Astrocyte (in vitro differentiated cells and primary cell): Measurements from ENCODE around the gene SLC28A3. TPM values are rescaled to one million over a fixed set of nuclear protein-coding genes. Genes with fewer than 3 reads are reported as not detected.

Experiments used
- DNase-seq: peaks from one replicate; pipeline ENCODE4 v3.0.0-alpha.2; 2010; ENCODE audit warnings: low read depth
- FAIRE-seq: peaks from 2 replicates; lab custom pipeline; 2011; peaks lifted over from hg19 to GRCh38; lab: Jason Lieb, UNC
- H2AFZ ChIP-seq: 2 replicates; pipeline ENCODE4 v1.6.0; 2012; ENCODE audit warnings: low read depth, low read length, inconsistent platforms
- H3K27ac ChIP-seq: 2 replicates; pipeline ENCODE4 v1.5.1; 2011; ENCODE audit warnings: low read depth, low read length, inconsistent platforms
- H3K27me3 ChIP-seq: 2 replicates; pipeline ENCODE4 v1.6.0; 2011; ENCODE audit warnings: low read length, inconsistent platforms; ENCODE audit not compliant: insufficient read depth
- H3K36me3 ChIP-seq: 2 replicates; pipeline ENCODE4 v1.5.1; 2011; ENCODE audit warnings: low read length, inconsistent platforms; ENCODE audit not compliant: insufficient read depth
- H3K4me1 ChIP-seq: 2 replicates; pipeline ENCODE4 v1.5.1; 2011; ENCODE audit warnings: low read length, inconsistent platforms; ENCODE audit not compliant: insufficient read depth
- H3K4me2 ChIP-seq: 2 replicates; pipeline ENCODE4 v1.6.0; 2012; ENCODE audit warnings: low read length, inconsistent platforms
- H3K4me3 ChIP-seq: 2 replicates; pipeline ENCODE4 v1.5.1; 2011; ENCODE audit warnings: low read depth, mild to moderate bottlenecking, low read length, inconsistent platforms; ENCODE audit not compliant: insufficient read depth
- H3K79me2 ChIP-seq: 2 replicates; pipeline ENCODE4 v1.6.0; 2012; ENCODE audit warnings: mild to moderate bottlenecking, low read length, inconsistent platforms; ENCODE audit not compliant: insufficient read depth
- H3K9ac ChIP-seq: 2 replicates; pipeline ENCODE4 v1.6.0; 2012; ENCODE audit warnings: mild to moderate bottlenecking, low read length, inconsistent platforms
- H3K9me3 ChIP-seq: 2 replicates; pipeline ENCODE4 v1.5.1; 2012; ENCODE audit warnings: low read depth, mild to moderate bottlenecking, low read length, inconsistent platforms; ENCODE audit not compliant: insufficient read depth
- H4K20me1 ChIP-seq: 2 replicates; pipeline ENCODE4 v1.6.0; 2012; ENCODE audit warnings: low read length, inconsistent platforms; ENCODE audit not compliant: insufficient read depth
- H3K27ac Mint-ChIP-seq: one replicate; pipeline ENCODE4 v1.8.0; 2021; ENCODE audit warnings: mild to moderate bottlenecking, mixed read lengths; ENCODE audit not compliant: unreplicated experiment
- H3K27me3 Mint-ChIP-seq: one replicate; pipeline ENCODE4 v1.8.0; 2021; ENCODE audit warnings: low read depth, mixed read lengths; ENCODE audit not compliant: unreplicated experiment
- H3K36me3 Mint-ChIP-seq: one replicate; pipeline ENCODE4 v1.8.0; 2021; ENCODE audit warnings: low read depth, mixed read lengths; ENCODE audit not compliant: unreplicated experiment
- H3K4me1 Mint-ChIP-seq: one replicate; pipeline ENCODE4 v1.8.0; 2021; ENCODE audit warnings: low read depth, mixed read lengths; ENCODE audit not compliant: unreplicated experiment
- H3K4me3 Mint-ChIP-seq: one replicate; pipeline ENCODE4 v1.8.0; 2021; ENCODE audit warnings: mild to moderate bottlenecking, moderate library complexity, mixed read lengths; ENCODE audit not compliant: unreplicated experiment
- H3K9me3 Mint-ChIP-seq: one replicate; pipeline ENCODE4 v1.8.0; 2021; ENCODE audit warnings: mild to moderate bottlenecking, mixed read lengths; ENCODE audit not compliant: unreplicated experiment
- EZH2 ChIP-seq: IDR thresholded peaks from 2 replicates; pipeline ENCODE4 v1.6.1; 2012; ENCODE audit warnings: mild to moderate bottlenecking, low read length, inconsistent platforms; ENCODE audit not compliant: insufficient read depth
- total RNA-seq: library from RNA; stranded (reverse); gene quantifications from 2 replicates; pipeline ENCODE4 v1.2.1, GENCODE V29; 2021
- TF ChIP-seq, protein P1 (sequence below): IDR thresholded peaks from 2 replicates; pipeline ENCODE4 v1.5.1; 2011; ENCODE audit warnings: low read depth, mild to moderate bottlenecking, inconsistent platforms, low read length, moderate library complexity; ENCODE audit not compliant: insufficient read depth

The SLC28A3 gene
- total RNA-seq, 1 donor from 2014 or later, result 0.30 TPM

DNA sequence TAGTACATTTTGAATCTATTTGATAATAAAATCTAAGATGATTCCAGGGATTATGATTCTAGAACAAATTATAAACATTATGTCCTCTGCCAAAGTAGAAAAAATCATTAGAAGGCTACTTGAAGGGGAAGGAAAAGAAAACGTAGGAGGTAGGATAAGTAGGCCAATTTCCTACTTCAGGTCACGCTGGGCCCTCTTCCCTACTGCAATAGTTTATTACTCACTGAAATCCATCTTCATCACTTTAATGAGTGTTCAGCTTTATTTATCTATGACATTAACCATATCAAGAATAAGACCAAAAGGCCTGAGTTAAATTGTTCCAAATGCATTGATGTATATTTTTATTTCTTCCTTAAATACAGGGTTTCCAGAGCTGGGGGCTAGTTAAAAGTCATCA, 21.6 kb downstream of the SLC28A3 start:
- H3K27ac ChIP-seq, result no peak overlapping the region
- H3K27ac Mint-ChIP-seq, result no peak overlapping the region
- peaks cover 7% of the 10 kb centered on the region for H3K4me1 Mint-ChIP-seq
- H3K9me3 ChIP-seq, result no peaks in the 10 kb centered on the region
- no peak overlapping the region for H3K4me3 Mint-ChIP-seq
- H3K27me3 ChIP-seq, result no peaks in the 10 kb centered on the region
- H3K9ac ChIP-seq, result no peak overlapping the region
- H3K4me2 ChIP-seq, result no peak overlapping the region
- H3K4me1 ChIP-seq, result peaks cover 5% of the 10 kb centered on the region
- H4K20me1 ChIP-seq, result no peaks in the 10 kb centered on the region
- H2AFZ ChIP-seq, result no peak overlapping the region
- H3K9me3 Mint-ChIP-seq, result no peaks in the 10 kb centered on the region
- H3K36me3 ChIP-seq, result no peaks in the 10 kb centered on the region
- FAIRE-seq, result no peak
- H3K36me3 Mint-ChIP-seq, result no peaks in the 10 kb centered on the region
- no peak for DNase-seq
- H3K27me3 Mint-ChIP-seq, result no peaks in the 10 kb centered on the region
- TF ChIP-seq EZH2, result no peak
- TF ChIP-seq, protein P1, sequence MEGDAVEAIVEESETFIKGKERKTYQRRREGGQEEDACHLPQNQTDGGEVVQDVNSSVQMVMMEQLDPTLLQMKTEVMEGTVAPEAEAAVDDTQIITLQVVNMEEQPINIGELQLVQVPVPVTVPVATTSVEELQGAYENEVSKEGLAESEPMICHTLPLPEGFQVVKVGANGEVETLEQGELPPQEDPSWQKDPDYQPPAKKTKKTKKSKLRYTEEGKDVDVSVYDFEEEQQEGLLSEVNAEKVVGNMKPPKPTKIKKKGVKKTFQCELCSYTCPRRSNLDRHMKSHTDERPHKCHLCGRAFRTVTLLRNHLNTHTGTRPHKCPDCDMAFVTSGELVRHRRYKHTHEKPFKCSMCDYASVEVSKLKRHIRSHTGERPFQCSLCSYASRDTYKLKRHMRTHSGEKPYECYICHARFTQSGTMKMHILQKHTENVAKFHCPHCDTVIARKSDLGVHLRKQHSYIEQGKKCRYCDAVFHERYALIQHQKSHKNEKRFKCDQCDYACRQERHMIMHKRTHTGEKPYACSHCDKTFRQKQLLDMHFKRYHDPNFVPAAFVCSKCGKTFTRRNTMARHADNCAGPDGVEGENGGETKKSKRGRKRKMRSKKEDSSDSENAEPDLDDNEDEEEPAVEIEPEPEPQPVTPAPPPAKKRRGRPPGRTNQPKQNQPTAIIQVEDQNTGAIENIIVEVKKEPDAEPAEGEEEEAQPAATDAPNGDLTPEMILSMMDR, result no peak
- no peaks in the 10 kb centered on the region for H3K79me2 ChIP-seq
- H3K4me3 ChIP-seq, result no peak overlapping the region

DNA sequence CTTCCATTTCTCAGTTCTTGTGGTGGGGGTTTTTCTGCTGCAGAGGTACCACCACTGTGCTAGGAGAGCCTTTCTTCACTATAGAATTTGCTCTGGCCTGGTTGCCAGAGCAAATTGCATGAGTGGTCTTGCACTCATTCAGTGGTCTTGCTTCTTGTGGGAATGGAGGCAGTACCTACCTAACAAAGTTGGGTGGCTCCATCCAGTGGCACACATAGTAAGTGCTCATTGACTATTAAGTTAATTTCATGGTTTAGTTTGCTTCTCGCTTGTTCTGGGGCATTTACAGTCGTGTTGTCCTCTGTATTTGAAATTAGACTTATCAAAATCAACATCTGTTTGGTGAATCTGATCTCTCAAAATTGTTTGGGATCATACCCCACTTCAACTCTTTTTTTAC, 23.0 kb downstream of the SLC28A3 start:
- Histone ChIP-seq H3K27ac (no peak overlapping the region), H4K20me1 (no peaks in the 10 kb centered on the region), H3K27me3 (no peaks in the 10 kb centered on the region), H2AFZ (no peak overlapping the region), H3K36me3 (no peaks in the 10 kb centered on the region), H3K4me2 (no peak overlapping the region), H3K9me3 (no peaks in the 10 kb centered on the region), H3K79me2 (no peaks in the 10 kb centered on the region), H3K4me3 (no peak overlapping the region), H3K9ac (no peak overlapping the region), H3K4me1 (no peaks in the 10 kb centered on the region)
- H3K4me3 Mint-ChIP-seq, result no peak overlapping the region
- H3K36me3 Mint-ChIP-seq, result no peaks in the 10 kb centered on the region
- H3K27ac Mint-ChIP-seq, result no peak overlapping the region
- FAIRE-seq, result no peak
- DNase-seq, result no peak
- TF ChIP-seq EZH2, result no peak
- TF ChIP-seq, protein P1, result no peak
- H3K4me1 Mint-ChIP-seq, result peaks cover 8% of the 10 kb centered on the region
- H3K27me3 Mint-ChIP-seq, result peaks cover 6% of the 10 kb centered on the region
- no peaks in the 10 kb centered on the region for H3K9me3 Mint-ChIP-seq

DNA sequence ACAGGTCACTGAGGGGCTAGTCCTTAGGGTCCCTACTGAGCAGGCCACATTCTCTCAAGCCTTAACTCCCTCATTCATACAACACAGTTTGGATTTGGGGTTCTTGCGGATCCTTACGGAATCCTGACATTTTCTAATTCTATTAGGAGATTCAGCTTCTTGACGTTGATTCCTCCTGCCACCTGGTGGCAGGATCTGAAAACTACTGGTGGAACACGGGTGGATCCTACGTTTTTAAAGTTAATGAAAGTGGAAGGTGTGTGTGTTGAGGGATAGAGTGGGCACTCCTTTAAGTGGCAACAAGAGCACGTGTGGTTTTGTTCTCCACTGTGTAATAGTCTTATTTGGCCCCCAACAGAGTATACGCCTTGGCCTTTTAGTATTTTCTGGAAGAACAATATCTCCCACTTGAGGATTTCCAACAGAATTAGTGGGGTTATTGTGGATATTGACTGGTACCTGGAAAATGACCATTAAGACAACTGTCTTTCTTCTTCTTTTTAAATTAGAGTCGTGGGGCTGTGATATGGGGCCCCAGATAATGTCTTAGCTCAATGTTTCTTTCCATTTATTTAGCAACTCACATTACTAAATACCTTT, 25.2 kb downstream of the SLC28A3 start:
- H3K9me3 Mint-ChIP-seq, result no peaks in the 10 kb centered on the region
- DNase-seq, result peak; percentile 23
- Histone ChIP-seq H2AFZ (peak overlapping the region; percentile 48), H3K4me3 (no peak overlapping the region), H3K9ac (no peak overlapping the region), H3K27ac (no peak overlapping the region), H3K36me3 (no peaks in the 10 kb centered on the region), H3K9me3 (no peaks in the 10 kb centered on the region), H4K20me1 (no peaks in the 10 kb centered on the region), H3K4me1 (no peaks in the 10 kb centered on the region), H3K27me3 (no peaks in the 10 kb centered on the region), H3K79me2 (no peaks in the 10 kb centered on the region), H3K4me2 (peak overlapping the region; percentile 47)
- H3K4me3 Mint-ChIP-seq, result no peak overlapping the region
- TF ChIP-seq EZH2, result no peak
- TF ChIP-seq, protein P1, result peak; percentile 81
- no peak overlapping the region for H3K27ac Mint-ChIP-seq
- peaks cover 8% of the 10 kb centered on the region for H3K4me1 Mint-ChIP-seq
- no peaks in the 10 kb centered on the region for H3K36me3 Mint-ChIP-seq
- peaks cover 6% of the 10 kb centered on the region for H3K27me3 Mint-ChIP-seq
- FAIRE-seq, result no peak
